OCI-LY3 (cell line): ENCODE results near the gene LYZL2.
"Not testable (repeated sequence)": the region's sequence is repeated elsewhere in the genome, so short reads cannot be mapped to it uniquely, and the experiment has no call there.

ENCODE experiments used
- H2AFZ ChIP-seq: fragments of 200-600, 300-600 bp; shearing (Covaris generic); 2 replicates; pipeline ENCODE4 v1.6.0; 2014; ENCODE audit warnings: antibody characterized with exemption, low read depth, low read length
- H3K27ac ChIP-seq: fragments of 200-600, 300-600 bp; sonication (generic); 2 replicates; pipeline ENCODE4 v1.5.1; 2014; ENCODE audit warnings: mild to moderate bottlenecking, low read length, moderate library complexity, mixed read lengths
- H3K27me3 ChIP-seq: fragments of 200-600, 300-600 bp; sonication (generic); 2 replicates; pipeline ENCODE4 v1.6.1; 2014; ENCODE audit warnings: low read depth, low read length, mixed read lengths
- H3K36me3 ChIP-seq: fragments of 200-600, 300-600 bp; sonication (generic); replicated peaks from 2 replicates; pipeline ENCODE3; 2014; ENCODE audit warnings: low read depth, low read length, mixed read lengths
- H3K4me1 ChIP-seq: fragments of 300-600, 200-600 bp; sonication (generic); 2 replicates; pipeline ENCODE4 v1.6.1; 2014; ENCODE audit warnings: low read length, mixed read lengths
- H3K4me2 ChIP-seq: fragments of 200-600, 300-600 bp; sonication (generic); 2 replicates; pipeline ENCODE4 v1.6.1; 2014; ENCODE audit warnings: low read length, mixed read lengths
- H3K4me3 ChIP-seq: fragments of 300-600, 200-600 bp; sonication (generic); 2 replicates; pipeline ENCODE4 v1.5.1; 2014; ENCODE audit warnings: antibody characterized with exemption, mild to moderate bottlenecking, low read length, moderate library complexity
- H3K79me2 ChIP-seq: fragments of 300-600, 200-600 bp; shearing (Covaris generic); 2 replicates; pipeline ENCODE4 v1.6.1; 2014; ENCODE audit warnings: mild to moderate bottlenecking, low read length, mixed read lengths
- H3K9ac ChIP-seq: fragments of 300-600, 200-600 bp; shearing (Covaris generic); 2 replicates; pipeline ENCODE4 v1.6.0; 2014; ENCODE audit warnings: mild to moderate bottlenecking, low read length, moderate library complexity
- H3K9me3 ChIP-seq: fragments of 200-600, 300-600 bp; shearing (Covaris generic); 2 replicates; pipeline ENCODE4 v1.6.1; 2014; ENCODE audit warnings: low read length, mixed read lengths; ENCODE audit not compliant: insufficient read depth
- H4K20me1 ChIP-seq: fragments of 200-600, 300-600 bp; sonication (generic); 2 replicates; pipeline ENCODE4 v1.6.1; 2016; ENCODE audit warnings: low read length, mixed read lengths; ENCODE audit not compliant: insufficient read depth
- EZH2phosphoT487 ChIP-seq: fragments of 200-600 bp; shearing (Covaris generic); IDR thresholded peaks from 2 replicates; pipeline ENCODE4 v1.6.1; 2018; ENCODE audit warnings: antibody characterized with exemption, mixed run types, low read depth
- TF ChIP-seq, protein P1 (sequence below): fragments of 200-600, 300-600 bp; sonication (generic); IDR thresholded peaks from 2 replicates; pipeline ENCODE4 v1.5.1; 2014; ENCODE audit warnings: antibody characterized with exemption, low read length, low read depth

Gene LYZL2

GRCh38 chr10:30671026-30671616 is 41.6 kb upstream of the LYZL2 start:
- Histone ChIP-seq H3K4me3 (peak overlapping the region; percentile 47), H2AFZ (no peak overlapping the region), H4K20me1 (no peaks in the 10 kb centered on the region), H3K4me2 (peak overlapping the region; percentile 63), H3K36me3 (no peaks in the 10 kb centered on the region), H3K9me3 (no peaks in the 10 kb centered on the region), H3K27me3 (peaks cover 48% of the 10 kb centered on the region), H3K27ac (no peak overlapping the region), H3K9ac (no peak overlapping the region), H3K79me2 (no peaks in the 10 kb centered on the region), H3K4me1 (peaks cover 8% of the 10 kb centered on the region)
- TF ChIP-seq, protein P1, sequence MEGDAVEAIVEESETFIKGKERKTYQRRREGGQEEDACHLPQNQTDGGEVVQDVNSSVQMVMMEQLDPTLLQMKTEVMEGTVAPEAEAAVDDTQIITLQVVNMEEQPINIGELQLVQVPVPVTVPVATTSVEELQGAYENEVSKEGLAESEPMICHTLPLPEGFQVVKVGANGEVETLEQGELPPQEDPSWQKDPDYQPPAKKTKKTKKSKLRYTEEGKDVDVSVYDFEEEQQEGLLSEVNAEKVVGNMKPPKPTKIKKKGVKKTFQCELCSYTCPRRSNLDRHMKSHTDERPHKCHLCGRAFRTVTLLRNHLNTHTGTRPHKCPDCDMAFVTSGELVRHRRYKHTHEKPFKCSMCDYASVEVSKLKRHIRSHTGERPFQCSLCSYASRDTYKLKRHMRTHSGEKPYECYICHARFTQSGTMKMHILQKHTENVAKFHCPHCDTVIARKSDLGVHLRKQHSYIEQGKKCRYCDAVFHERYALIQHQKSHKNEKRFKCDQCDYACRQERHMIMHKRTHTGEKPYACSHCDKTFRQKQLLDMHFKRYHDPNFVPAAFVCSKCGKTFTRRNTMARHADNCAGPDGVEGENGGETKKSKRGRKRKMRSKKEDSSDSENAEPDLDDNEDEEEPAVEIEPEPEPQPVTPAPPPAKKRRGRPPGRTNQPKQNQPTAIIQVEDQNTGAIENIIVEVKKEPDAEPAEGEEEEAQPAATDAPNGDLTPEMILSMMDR: peak; percentile 55
- no peak for TF ChIP-seq EZH2phosphoT487

DNA sequence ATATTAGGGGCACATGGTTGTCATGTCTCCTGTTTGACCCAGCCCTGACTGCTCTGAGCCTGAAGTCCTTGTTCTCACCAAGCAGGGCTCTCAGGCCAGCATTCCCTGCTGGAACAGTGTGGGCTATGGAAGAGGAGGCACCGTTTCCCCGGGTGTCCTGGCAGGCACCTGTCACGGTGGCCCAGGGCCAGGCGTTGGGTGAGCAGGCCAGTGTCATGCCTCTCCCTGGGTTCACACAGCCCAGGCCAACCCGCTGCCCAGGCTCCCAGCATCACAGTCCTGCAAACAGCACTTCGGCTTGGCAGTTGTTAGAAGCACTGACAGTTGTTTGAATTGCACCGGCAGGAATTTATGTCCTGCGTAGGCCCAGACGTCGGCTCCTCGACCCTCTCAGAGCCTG is 38.4 kb upstream of the LYZL2 start:
- Histone ChIP-seq H3K4me1 (peaks cover 14% of the 10 kb centered on the region), H3K27me3 (peaks cover 48% of the 10 kb centered on the region)
- not testable (repeated sequence) for H3K9me3 ChIP-seq, H4K20me1 ChIP-seq, H3K4me3 ChIP-seq, H3K79me2 ChIP-seq, H3K4me2 ChIP-seq, H3K9ac ChIP-seq, H2AFZ ChIP-seq, H3K27ac ChIP-seq, H3K36me3 ChIP-seq

GRCh38 chr10:30663403-30663802 is 33.9 kb upstream of the LYZL2 start:
- H3K9me3 ChIP-seq, H3K79me2 ChIP-seq, H3K36me3 ChIP-seq, H2AFZ ChIP-seq, H3K9ac ChIP-seq, H4K20me1 ChIP-seq, H3K27ac ChIP-seq: not testable (repeated sequence)
- Histone ChIP-seq H3K27me3 (peaks cover 44% of the 10 kb centered on the region), H3K4me1 (peaks cover 17% of the 10 kb centered on the region), H3K4me2 (peak overlapping the region; percentile 77), H3K4me3 (peak overlapping the region; percentile 57)

DNA sequence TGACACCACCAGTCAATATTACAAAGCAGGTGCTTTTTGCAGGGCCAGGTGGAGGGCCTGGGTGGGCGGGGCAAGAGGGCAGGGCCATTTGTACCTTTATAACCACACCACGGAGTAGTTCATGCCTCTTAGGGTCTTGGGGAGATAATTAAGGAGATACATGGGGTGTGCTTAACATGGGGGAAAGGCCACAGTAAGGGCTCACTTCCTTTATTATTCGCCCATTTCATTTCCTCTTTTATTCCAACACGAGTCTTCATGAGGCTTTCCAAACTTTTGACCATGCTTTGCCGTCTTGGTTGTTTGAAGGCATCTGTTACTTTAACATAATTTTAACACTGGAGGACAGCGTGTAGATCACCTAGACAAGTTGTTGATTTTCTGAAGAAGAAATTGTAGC is 33.3 kb upstream of the LYZL2 start:
- Histone ChIP-seq H3K27me3 (peaks cover 45% of the 10 kb centered on the region), H3K4me1 (peaks cover 17% of the 10 kb centered on the region), H3K79me2 (no peaks in the 10 kb centered on the region), H3K9ac (no peak overlapping the region), H2AFZ (no peak overlapping the region), H3K36me3 (no peaks in the 10 kb centered on the region), H3K4me3 (peak overlapping the region; percentile 57), H3K9me3 (no peaks in the 10 kb centered on the region), H3K27ac (no peak overlapping the region), H4K20me1 (no peaks in the 10 kb centered on the region), H3K4me2 (peak overlapping the region; percentile 77)
- TF ChIP-seq, protein P1: no peak

GRCh38 chr10:30660314-30660713 is 30.8 kb upstream of the LYZL2 start:
- H3K4me3 ChIP-seq, H3K9ac ChIP-seq, H3K4me2 ChIP-seq, H4K20me1 ChIP-seq, H3K36me3 ChIP-seq, H3K79me2 ChIP-seq, H3K27ac ChIP-seq, H2AFZ ChIP-seq, H3K9me3 ChIP-seq: not testable (repeated sequence)
- Histone ChIP-seq H3K27me3 (peaks cover 52% of the 10 kb centered on the region), H3K4me1 (peaks cover 17% of the 10 kb centered on the region)
